Body of pancreas (tissue), 4 donors: ENCODE data around the gene LTB4R.

Source experiments
- POLR2A ChIP-seq, 3 donors: fragments of 450-650 bp; IDR thresholded peaks; one replicate each; pipeline ENCODE4 v1.6.1; 2016; ENCODE audit warnings: antibody characterized with exemption in 3 of 3, mild to moderate bottlenecking in 2 of 3
- TF ChIP-seq, protein P1 (sequence below), 7 experiments: fragments of 450-650 bp in 4 of 7; fragments of 200-600 bp in 3 of 7; sonication (generic) in 3 of 7; IDR thresholded peaks; one replicate each; pipeline ENCODE4 v1.5.1; 2016 to 2019; ENCODE audit warnings: antibody characterized with exemption in 7 of 7

DNA sequence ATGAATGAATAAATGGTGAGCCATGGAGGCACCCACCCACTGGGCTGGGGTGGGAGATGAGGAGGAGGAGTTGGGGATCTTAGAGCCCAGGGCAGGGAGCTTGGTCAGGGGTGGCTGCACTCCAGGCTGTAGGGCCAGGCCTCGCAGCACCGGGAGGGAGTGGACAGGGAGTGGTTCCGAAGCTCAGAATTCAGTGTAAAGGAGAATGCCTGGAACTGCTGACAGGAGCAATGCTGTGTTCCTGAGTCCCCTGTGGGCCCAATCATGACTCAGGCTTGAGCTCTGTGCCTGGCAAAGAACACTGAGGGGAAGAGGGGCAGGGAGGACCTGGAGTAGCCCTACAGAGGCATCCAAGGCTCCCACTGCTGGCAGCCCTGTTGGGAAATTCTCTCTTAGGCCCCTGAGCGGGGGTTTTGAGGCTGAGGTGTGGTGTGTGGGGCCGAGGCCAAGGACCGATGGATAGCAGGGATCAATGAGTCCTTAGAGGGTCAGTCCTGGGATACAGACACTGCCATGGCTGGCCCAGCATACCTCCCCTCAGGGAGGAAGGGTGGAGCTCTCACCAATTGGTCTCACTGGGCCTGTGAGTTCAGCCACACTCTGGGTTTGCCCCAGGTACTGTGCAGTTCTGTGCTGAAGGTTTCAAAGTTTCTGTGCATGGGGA, 30.4 kb upstream of the LTB4R start:
- TF ChIP-seq, protein P1, sequence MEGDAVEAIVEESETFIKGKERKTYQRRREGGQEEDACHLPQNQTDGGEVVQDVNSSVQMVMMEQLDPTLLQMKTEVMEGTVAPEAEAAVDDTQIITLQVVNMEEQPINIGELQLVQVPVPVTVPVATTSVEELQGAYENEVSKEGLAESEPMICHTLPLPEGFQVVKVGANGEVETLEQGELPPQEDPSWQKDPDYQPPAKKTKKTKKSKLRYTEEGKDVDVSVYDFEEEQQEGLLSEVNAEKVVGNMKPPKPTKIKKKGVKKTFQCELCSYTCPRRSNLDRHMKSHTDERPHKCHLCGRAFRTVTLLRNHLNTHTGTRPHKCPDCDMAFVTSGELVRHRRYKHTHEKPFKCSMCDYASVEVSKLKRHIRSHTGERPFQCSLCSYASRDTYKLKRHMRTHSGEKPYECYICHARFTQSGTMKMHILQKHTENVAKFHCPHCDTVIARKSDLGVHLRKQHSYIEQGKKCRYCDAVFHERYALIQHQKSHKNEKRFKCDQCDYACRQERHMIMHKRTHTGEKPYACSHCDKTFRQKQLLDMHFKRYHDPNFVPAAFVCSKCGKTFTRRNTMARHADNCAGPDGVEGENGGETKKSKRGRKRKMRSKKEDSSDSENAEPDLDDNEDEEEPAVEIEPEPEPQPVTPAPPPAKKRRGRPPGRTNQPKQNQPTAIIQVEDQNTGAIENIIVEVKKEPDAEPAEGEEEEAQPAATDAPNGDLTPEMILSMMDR (IDR thresholded peaks at IDR 0.05): no peak
- TF ChIP-seq POLR2A (IDR thresholded peaks at IDR 0.05): no peak
